ENCODE results near the gene CCDC86. TPM values are rescaled to one million over a fixed set of nuclear protein-coding genes. Genes with fewer than 3 reads are reported as not detected.
A peak's percentile ranks its signal among the peaks of the same experiment; 100 is the strongest.

CCDC86 gene
- total and polyA plus RNA-seq, 2 of the 4 experiments (the other 2 are of a cell fraction): 9.5 to 34.0 TPM

- in situ Hi-C loops (cut with MboI; ENCODE audit: low sequenced_read_pairs): no loop called here
- Histone ChIP-seq H2BK120ac (ENCODE audit: low read depth, low read length) (peak overlapping the region; percentile 89), H3K23ac (ENCODE audit: low read depth, low read length) (peak overlapping the region; percentile 90), H4K5ac (ENCODE audit: low read depth, low read length) (peak overlapping the region; percentile 83), H3K4ac (ENCODE audit: low read depth, low read length) (peak overlapping the region; percentile 97), H3K9ac (ENCODE audit: low read depth, low read length) (no peak overlapping the region), H3K56ac (ENCODE audit: extremely low read depth, insufficient read depth, low read length) (no peak overlapping the region), H2BK20ac (ENCODE audit: low read depth, low read length) (peak overlapping the region; percentile 92), H3K14ac (replicated peaks; ENCODE audit: low read depth, low read length) (peak overlapping the region; percentile 87), H3K4me3 (ENCODE audit: insufficient read depth, low read depth, low read length) (no peak overlapping the region), H4K8ac (ENCODE audit: low read depth in 2 of 2, low read length in 2 of 2) (peak overlapping the region; percentile 54 to 68), H3K18ac (ENCODE audit: low read depth, low read length) (peak overlapping the region; percentile 87), H2BK5ac (ENCODE audit: low read depth, low read length, poor library complexity, severe bottlenecking) (peak overlapping the region; percentile 72), H3K9me3 (ENCODE audit: control insufficient read depth, insufficient read depth, low read length) (no peaks in the 10 kb centered on the region), H3K36me3 (ENCODE audit: control insufficient read depth, insufficient read depth, low read length) (no peaks in the 10 kb centered on the region), H3K4me2 (ENCODE audit: low read depth, low read length) (peak overlapping the region; percentile 32; the same call in 1 of the 2 replicates), H3K9me1 (ENCODE audit: insufficient read depth, low read length) (peaks cover 23% of the 10 kb centered on the region), H2BK15ac (ENCODE audit: low read depth, low read length) (peak overlapping the region; percentile 93; the same call in 2 of the 3 replicates), H3K27me3 (ENCODE audit: control insufficient read depth, insufficient read depth, low read length) (no peaks in the 10 kb centered on the region; the same call in none of the 2 replicates), H4K20me1 (ENCODE audit: insufficient read depth, low read length) (no peaks in the 10 kb centered on the region), H4K91ac (ENCODE audit: insufficient read depth, low read depth, low read length) (peak overlapping the region; percentile 97), H3K79me1 (ENCODE audit: low read depth in 1 of 2, low read length in 2 of 2) (0 out of 4 replicates have a peak, but pooled peaks cover 0 to 3% of the 10 kb centered on the region in 2 experiments), H2AK5ac (ENCODE audit: low read depth, low read length) (peak overlapping the region; percentile 100), H3K27ac (ENCODE audit: insufficient read depth, low read length) (peak overlapping the region; percentile 18), H3K4me1 (ENCODE audit: control insufficient read depth, insufficient read depth, low read length) (peaks cover 22% of the 10 kb centered on the region), H2AK9ac (replicated peaks; ENCODE audit: low read depth, low read length, poor library complexity) (peak overlapping the region; percentile 91), H2AFZ (replicated peaks; ENCODE audit: low read length, poor library complexity) (peak overlapping the region; percentile 80)
- CTCF ChIA-PET: interaction anchor here (0.7 to 2.5 kb wide), 5 partner anchors 15 to 97 kb away, joined by 3 to 11 read pairs (median 5); no protein-coding TSS in a partner anchor
- dilution Hi-C loops (cut with HindIII; ENCODE audit: low sequenced_read_pairs, unreplicated experiment): no loop called here
- ATAC-seq (ENCODE audit: low read depth): peak; percentile 25; the same call in 1 of the 2 replicates
- WGBS, 2 experiments (ENCODE audit: extremely low coverage in 2 of 2, insufficient read length in 1 of 2): 100% methylated on average over 1 of the region's 6 CpGs; no CpG with 5 or more reads in 1 of the 2 experiments
- intact Hi-C loops (cut with micrococcal nuclease): no loop called here
- no TSS peak for BruUV-seq (replicated peaks)
- POLR2A ChIA-PET (ENCODE audit: unreplicated experiment): no interaction called here
- peak; percentile 73 for DNase-seq
- 0 out of 2 replicates have a peak, but pooled peaks have one; percentile 5 for TF ChIP-seq CEBPB (IDR thresholded peaks at IDR 0.05; ENCODE audit: low read depth, low read length)
- no peak for TF ChIP-seq MXI1 (IDR thresholded peaks at IDR 0.05; ENCODE audit: borderline replicate concordance, low read depth, low read length)
- TF ChIP-seq CTCF (conservative IDR thresholded peaks at IDR 0.05; ENCODE audit: low read depth, low read length): no peak
Observed at GRCh38 chr11:60872124-60872960, 30.4 kb downstream of the CCDC86 start.

Measured in IMR-90 (cell line).